CD14-positive monocyte (primary cell): Measurements from ENCODE around the gene ADAT3. TPM values are rescaled to one million over a fixed set of nuclear protein-coding genes. Genes with fewer than 3 reads are reported as not detected.

ENCODE experiments used
- DNase-seq, 3 donors: peaks; one replicate each; pipeline ENCODE4 v3.0.0-alpha.2; 2011 to 2022
- H2AFZ ChIP-seq: 2 replicates; pipeline ENCODE4 v1.6.0; 2012; ENCODE audit warnings: mild to moderate bottlenecking, low read depth, low read length, inconsistent platforms; ENCODE audit not compliant: insufficient read depth, poor library complexity, severe bottlenecking
- H3K27ac ChIP-seq, 2 donors: 1 replicate in 1 of 2; 2 replicates in 1 of 2; pipeline ENCODE4 v1.5.1; 2012 to 2013; ENCODE audit warnings: low read length in 2 of 2, control low read depth in 1 of 2, inconsistent platforms in 1 of 2, low read depth in 1 of 2, mild to moderate bottlenecking in 1 of 2
- H3K27me3 ChIP-seq, 2 donors: one replicate each; pipeline versions ENCODE4 v1.6.0 to v1.6.1; 2011 to 2013; ENCODE audit warnings: low read length in 2 of 2; ENCODE audit not compliant: control insufficient read depth in 2 of 2, insufficient read depth in 2 of 2
- H3K36me3 ChIP-seq, 2 donors: replicated peaks in 1 of 2; 1 replicate in 1 of 2; 2 replicates in 1 of 2; pipeline versions ENCODE4 v1.5.1 to v1.6.1; 2012 to 2013; ENCODE audit warnings: low read length in 2 of 2, control low read depth in 1 of 2, inconsistent platforms in 1 of 2, mild to moderate bottlenecking in 1 of 2; ENCODE audit not compliant: insufficient read depth in 2 of 2, control insufficient read depth in 1 of 2
- H3K4me1 ChIP-seq, 2 donors: 1 replicate in 1 of 2; 2 replicates in 1 of 2; pipeline versions ENCODE4 v1.5.1 to v1.6.1; 2012 to 2013; ENCODE audit warnings: low read length in 2 of 2, control low read depth in 1 of 2, inconsistent platforms in 1 of 2, mild to moderate bottlenecking in 1 of 2, moderate library complexity in 1 of 2; ENCODE audit not compliant: insufficient read depth in 2 of 2, control insufficient read depth in 1 of 2
- H3K4me2 ChIP-seq: replicated peaks from 2 replicates; pipeline ENCODE3; 2012; ENCODE audit warnings: low read length, moderate library complexity, mild to moderate bottlenecking; ENCODE audit not compliant: poor library complexity, severe bottlenecking; ENCODE audit errors: extremely low read depth
- H3K4me3 ChIP-seq, 3 experiments: fragments of 200-600 bp in 1 of 3; sonication (generic) in 1 of 3; replicated peaks in 1 of 3; 1 replicate in 2 of 3; 2 replicates in 1 of 3; pipeline ENCODE4 v1.5.1; 2011 to 2013; ENCODE audit warnings: low read length in 3 of 3, mild to moderate bottlenecking in 3 of 3, control low read depth in 2 of 3, low read depth in 2 of 3, inconsistent platforms in 1 of 3, moderate library complexity in 1 of 3
- H3K79me2 ChIP-seq: 2 replicates; pipeline ENCODE4 v1.6.0; 2012; ENCODE audit warnings: mild to moderate bottlenecking, control low read depth, inconsistent platforms, low read length, moderate library complexity; ENCODE audit not compliant: insufficient read depth
- H3K9ac ChIP-seq: 2 replicates; pipeline ENCODE4 v1.6.0; 2017; ENCODE audit warnings: low read length, mild to moderate bottlenecking; ENCODE audit not compliant: insufficient read depth, poor library complexity, severe bottlenecking
- H3K9me3 ChIP-seq, 2 donors: replicated peaks in 1 of 2; 1 replicate in 1 of 2; 2 replicates in 1 of 2; pipeline versions ENCODE4 v1.5.1 to v1.6.1; 2012 to 2013; ENCODE audit warnings: low read length in 2 of 2, control low read depth in 1 of 2; ENCODE audit not compliant: control insufficient read depth in 1 of 2, insufficient read depth in 1 of 2
- H4K20me1 ChIP-seq: 2 replicates; pipeline ENCODE4 v1.6.0; 2012; ENCODE audit warnings: mild to moderate bottlenecking, low read length, control low read depth, moderate library complexity; ENCODE audit not compliant: insufficient read depth
- H3K27ac Mint-ChIP-seq, 7 donors: one replicate each; pipeline ENCODE4 v1.8.0; 2020; ENCODE audit warnings: mild to moderate bottlenecking in 7 of 7, mixed read lengths in 7 of 7, moderate library complexity in 6 of 7, inconsistent platforms in 2 of 7
- H3K27me3 Mint-ChIP-seq, 3 donors: one replicate each; pipeline ENCODE4 v1.8.0; 2021 to 2022; ENCODE audit warnings: low read depth in 3 of 3, mild to moderate bottlenecking in 3 of 3, mixed read lengths in 3 of 3, moderate library complexity in 3 of 3, inconsistent platforms in 1 of 3
- H3K36me3 Mint-ChIP-seq, 2 donors: one replicate each; pipeline ENCODE4 v1.8.0; 2020; ENCODE audit warnings: mixed read lengths in 2 of 2, inconsistent platforms in 1 of 2, mild to moderate bottlenecking in 1 of 2
- H3K4me1 Mint-ChIP-seq: one replicate; pipeline ENCODE4 v1.8.0; 2020; ENCODE audit warnings: mild to moderate bottlenecking, mixed read lengths
- H3K4me3 Mint-ChIP-seq, 2 donors: one replicate each; pipeline ENCODE4 v1.8.0; 2020; ENCODE audit warnings: mild to moderate bottlenecking in 2 of 2, mixed read lengths in 2 of 2, moderate library complexity in 1 of 2
- H3K9me3 Mint-ChIP-seq, 7 donors: one replicate each; pipeline ENCODE4 v1.8.0; 2020 to 2022; ENCODE audit warnings: mixed read lengths in 7 of 7, mild to moderate bottlenecking in 6 of 7, moderate library complexity in 6 of 7, inconsistent platforms in 2 of 7
- WGBS: methylation state at CpG from one replicate; pipeline ENCODE4 v1.1.5; 2013; ENCODE audit warnings: missing lambda C conversion rate; ENCODE audit not compliant: insufficient coverage; 5-methylcytosine and 5-hydroxymethylcytosine counted together
- intact Hi-C, 2 donors: fragments of 100-400 bp; cut with micrococcal nuclease; formaldehyde crosslinking; loops; one replicate each; pipeline versions ENCODE4 v1.15.0 to v1.15.1; 2023
- polyA plus RNA-seq, 3 donors: library from polyadenylated mRNA; depleted of rRNA in 1 of 3; unstranded in 2 of 3; stranded (reverse) in 1 of 3; fragments of 300-500 nt in 2 of 3; fragments of >200 nt in 1 of 3; fragmentation: Illumina TruSeq in 2 of 3; gene quantifications; 1 replicate in 2 of 3; 2 replicates in 1 of 3; pipeline ENCODE4 v1.2.3, GENCODE V29; 2012 to 2021
- TF ChIP-seq, protein P1 (sequence below): fragments of 200-600 bp; IDR thresholded peaks from one replicate; pipeline ENCODE4 v1.8.0; 2022; ENCODE audit warnings: antibody characterized with exemption, mild to moderate bottlenecking

ADAT3 gene
- polyA plus RNA-seq, 3 donors = 2.7 to 3.2 (median 3.1) TPM

DNA sequence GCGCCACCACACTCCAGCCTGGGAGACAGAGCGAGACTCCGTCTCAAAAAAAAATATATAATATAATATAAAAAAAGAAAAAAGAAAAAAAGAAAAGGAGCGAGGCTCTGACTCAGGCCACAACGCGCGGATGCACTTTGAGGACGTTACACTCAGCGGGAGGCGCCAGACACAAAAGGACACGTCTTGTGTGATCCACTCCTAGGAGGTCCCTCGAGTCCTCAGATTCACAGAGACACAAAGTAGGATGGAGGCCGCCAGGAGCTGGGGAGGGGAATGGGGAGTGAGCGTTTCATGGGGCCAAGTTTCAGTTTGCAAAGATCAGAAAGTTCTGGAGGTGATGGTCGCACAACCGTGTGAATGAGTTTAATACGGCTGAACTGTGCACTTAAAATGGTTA is 11.4 kb upstream of the ADAT3 start:
- Mint-ChIP-seq H3K4me3 (no peak overlapping the region), H3K4me1 (peaks cover 35% of the 10 kb centered on the region), H3K27me3 (peaks cover 0 to 3% (median 0%) of the 10 kb centered on the region in 3 donors), H3K9me3 (peaks cover 0 to 1% (median 0%) of the 10 kb centered on the region in 7 donors), H3K36me3 (no peaks in the 10 kb centered on the region), H3K27ac (peak overlapping the region in 5 of 7 donors; percentile 25 to 83 (median 59))
- Histone ChIP-seq H3K9me3 (no peaks in the 10 kb centered on the region), H3K36me3 (no peaks in the 10 kb centered on the region), H3K4me3 (no peak overlapping the region), H2AFZ (no peak overlapping the region), H4K20me1 (no peaks in the 10 kb centered on the region), H3K27me3 (no peaks in the 10 kb centered on the region), H3K27ac (no peak overlapping the region), H3K79me2 (no peaks in the 10 kb centered on the region), H3K9ac (no peak overlapping the region), H3K4me2 (no peak overlapping the region), H3K4me1 (peaks cover 39 to 41% of the 10 kb centered on the region in 2 donors)
- DNase-seq = no peak
- TF ChIP-seq, protein P1, sequence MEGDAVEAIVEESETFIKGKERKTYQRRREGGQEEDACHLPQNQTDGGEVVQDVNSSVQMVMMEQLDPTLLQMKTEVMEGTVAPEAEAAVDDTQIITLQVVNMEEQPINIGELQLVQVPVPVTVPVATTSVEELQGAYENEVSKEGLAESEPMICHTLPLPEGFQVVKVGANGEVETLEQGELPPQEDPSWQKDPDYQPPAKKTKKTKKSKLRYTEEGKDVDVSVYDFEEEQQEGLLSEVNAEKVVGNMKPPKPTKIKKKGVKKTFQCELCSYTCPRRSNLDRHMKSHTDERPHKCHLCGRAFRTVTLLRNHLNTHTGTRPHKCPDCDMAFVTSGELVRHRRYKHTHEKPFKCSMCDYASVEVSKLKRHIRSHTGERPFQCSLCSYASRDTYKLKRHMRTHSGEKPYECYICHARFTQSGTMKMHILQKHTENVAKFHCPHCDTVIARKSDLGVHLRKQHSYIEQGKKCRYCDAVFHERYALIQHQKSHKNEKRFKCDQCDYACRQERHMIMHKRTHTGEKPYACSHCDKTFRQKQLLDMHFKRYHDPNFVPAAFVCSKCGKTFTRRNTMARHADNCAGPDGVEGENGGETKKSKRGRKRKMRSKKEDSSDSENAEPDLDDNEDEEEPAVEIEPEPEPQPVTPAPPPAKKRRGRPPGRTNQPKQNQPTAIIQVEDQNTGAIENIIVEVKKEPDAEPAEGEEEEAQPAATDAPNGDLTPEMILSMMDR = no peak
- intact Hi-C loops = loop anchor here in 1 of 2 donors (10.0 kb wide), 1 partner anchor 151 kb away; no protein-coding TSS in a partner anchor
- WGBS = 86% methylated on average over 13 of the region's 17 CpGs

- no peaks in the 10 kb centered on the region for H3K79me2 ChIP-seq
- H2AFZ ChIP-seq = no peak overlapping the region
- WGBS = 54% methylated on average over 10 of the region's 13 CpGs
- no peaks in the 10 kb centered on the region for H3K9me3 ChIP-seq
- no peak for DNase-seq
- H3K9ac ChIP-seq = no peak overlapping the region
- H3K27me3 Mint-ChIP-seq = peaks cover 0 to 5% (median 0%) of the 10 kb centered on the region in 3 donors
- H3K4me3 Mint-ChIP-seq = peak overlapping the region in 1 of 2 donors; percentile 26
- H3K4me1 Mint-ChIP-seq = peaks cover 47% of the 10 kb centered on the region
- TF ChIP-seq, protein P1 = no peak
- H3K27ac Mint-ChIP-seq = peak overlapping the region; percentile 81 to 99 (median 95)
- intact Hi-C loops = loop anchor here in 1 of 2 donors (5.0 to 10.0 kb wide), 2 partner anchors 34 to 148 kb away; partner anchors contain the start of gene KLF16
- peak overlapping the region in 1 of 3 experiments; percentile 57 for H3K4me3 ChIP-seq
- H3K36me3 ChIP-seq = no peaks in the 10 kb centered on the region
- H3K9me3 Mint-ChIP-seq = peaks cover 0 to 1% (median 0%) of the 10 kb centered on the region in 7 donors
- H3K4me2 ChIP-seq = no peak overlapping the region
- no peaks in the 10 kb centered on the region for H4K20me1 ChIP-seq
- H3K4me1 ChIP-seq = peaks cover 49 to 54% of the 10 kb centered on the region in 2 donors
- H3K27ac ChIP-seq = peak overlapping the region; percentile 79 to 85
- H3K27me3 ChIP-seq = no peaks in the 10 kb centered on the region
- H3K36me3 Mint-ChIP-seq = no peaks in the 10 kb centered on the region
Observed at GRCh38 chr19:1896508-1896907, 8.7 kb upstream of the ADAT3 start.
